Central memory CD8-positive, alpha-beta T cell (primary cell): Measurements from ENCODE around the gene PSMD4.
"Not testable (repeated sequence)": the region's sequence is repeated elsewhere in the genome, so short reads cannot be mapped to it uniquely, and the experiment has no call there.

ENCODE experiments used
- ATAC-seq: fragments of 150-1000 bp; cut with Tn5 transposase; replicated peaks from 2 replicates; pipeline ENCODE4 v1.10.0; 2022; ENCODE audit warnings: mild to moderate bottlenecking, moderate FRiP score, moderate number of reproducible peaks; ENCODE audit not compliant: poor library complexity, severe bottlenecking; ENCODE audit errors: extremely low read depth
- DNase-seq, 2 donors: peaks; one replicate each; pipeline ENCODE4 v3.0.0; 2021; ENCODE audit warnings: low spot score in 2 of 2
- H3K27ac Mint-ChIP-seq: one replicate; pipeline ENCODE4 v1.8.0; 2022; ENCODE audit warnings: low read depth, mild to moderate bottlenecking, moderate library complexity, mixed read lengths
- H3K27me3 Mint-ChIP-seq: one replicate; pipeline ENCODE4 v1.8.0; 2022; ENCODE audit warnings: mixed read lengths
- H3K36me3 Mint-ChIP-seq: one replicate; pipeline ENCODE4 v1.8.0; 2022; ENCODE audit warnings: mild to moderate bottlenecking, moderate library complexity, mixed read lengths; ENCODE audit not compliant: insufficient read depth
- H3K4me1 Mint-ChIP-seq: one replicate; pipeline ENCODE4 v1.8.0; 2022; ENCODE audit warnings: mixed read lengths
- H3K4me3 Mint-ChIP-seq: one replicate; pipeline ENCODE4 v1.8.0; 2022; ENCODE audit warnings: mild to moderate bottlenecking, moderate library complexity, mixed read lengths
- H3K9me3 Mint-ChIP-seq: one replicate; pipeline ENCODE4 v1.8.0; 2022; ENCODE audit warnings: mixed read lengths

Gene PSMD4

GRCh38 chr1:151254217-151255213 lies at the start of gene PSMD4:
PSMD4 (plus strand) TSS chr1:151254734; CDS start chr1:151254783, 49 bp downstream.
- peak within 1 kb of the TSS; percentile 90 for H3K4me3 Mint-ChIP-seq
- H3K27me3 Mint-ChIP-seq = no peaks in the 10 kb centered on the region
- H3K27ac Mint-ChIP-seq = peak within 1 kb of the TSS; percentile 95
- DNase-seq (peak; percentile 81 to 92), ATAC-seq (peak; percentile 98)
- peaks cover 17% of the 10 kb centered on the region for H3K36me3 Mint-ChIP-seq
- H3K4me1 Mint-ChIP-seq = peaks cover 41% of the 10 kb centered on the region
- no peaks in the 10 kb centered on the region for H3K9me3 Mint-ChIP-seq

GRCh38 chr1:151205381-151205965 lies 49.1 kb upstream of the PSMD4 start:
- H3K36me3 Mint-ChIP-seq = peaks cover 31% of the 10 kb centered on the region
- H3K4me3 Mint-ChIP-seq = not testable (repeated sequence)

GRCh38 chr1:151210830-151211229 lies 43.7 kb upstream of the PSMD4 start:
- H3K9me3 Mint-ChIP-seq = no peaks in the 10 kb centered on the region
- H3K27ac Mint-ChIP-seq = no peak overlapping the region
- H3K4me3 Mint-ChIP-seq = no peak overlapping the region
- peaks cover 18% of the 10 kb centered on the region for H3K4me1 Mint-ChIP-seq
- no peaks in the 10 kb centered on the region for H3K27me3 Mint-ChIP-seq
- DNase-seq = no peak
- ATAC-seq = no peak
- H3K36me3 Mint-ChIP-seq = peaks cover 33% of the 10 kb centered on the region

More at GRCh38 chr1:151205381-151205965, 49.1 kb upstream of the PSMD4 start:
- H3K27me3 Mint-ChIP-seq, H3K27ac Mint-ChIP-seq, DNase-seq, H3K9me3 Mint-ChIP-seq, ATAC-seq: not testable (repeated sequence)
- peaks cover 22% of the 10 kb centered on the region for H3K4me1 Mint-ChIP-seq

DNA sequence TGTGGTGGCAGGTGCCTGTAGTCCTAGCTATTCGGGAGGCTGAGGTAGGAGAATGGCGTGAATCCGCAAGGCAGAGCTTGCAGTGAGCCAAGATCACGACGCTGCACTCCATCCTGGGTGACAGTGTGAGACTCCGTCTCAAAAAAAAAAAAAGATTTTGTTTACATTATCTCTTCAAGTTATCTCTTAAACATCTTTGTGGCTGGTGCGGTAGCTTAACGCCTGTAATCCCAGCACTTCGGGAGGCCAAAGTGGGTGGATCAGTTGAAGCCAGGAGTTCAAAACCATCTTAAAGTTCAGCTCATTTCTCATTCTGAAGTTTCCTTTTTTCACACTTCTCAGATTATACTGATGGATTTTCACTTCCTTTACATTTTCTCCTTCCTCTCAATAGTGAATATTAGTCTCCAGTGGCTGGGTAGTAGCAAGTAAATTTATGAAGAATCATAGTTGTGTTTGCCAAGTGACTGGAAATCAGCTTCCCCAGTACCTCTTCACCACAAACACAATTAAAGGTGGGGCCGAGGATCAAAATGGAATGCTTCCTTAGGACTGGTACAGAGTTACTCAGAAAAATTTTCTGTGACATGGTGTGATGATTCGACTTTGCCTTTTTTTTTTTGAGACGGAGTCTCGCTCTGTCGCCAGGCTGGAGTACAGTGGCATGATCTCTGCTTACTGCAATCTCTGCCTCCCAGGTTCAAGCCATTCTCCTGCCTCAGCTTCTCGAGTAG lies 42.4 kb upstream of the PSMD4 start:
- Mint-ChIP-seq H3K27me3 (no peaks in the 10 kb centered on the region), H3K9me3 (no peaks in the 10 kb centered on the region), H3K4me3 (no peak overlapping the region), H3K4me1 (peaks cover 19% of the 10 kb centered on the region), H3K36me3 (peaks cover 25% of the 10 kb centered on the region), H3K27ac (peak overlapping the region; percentile 59)
- no peak for ATAC-seq
- no peak for DNase-seq

DNA sequence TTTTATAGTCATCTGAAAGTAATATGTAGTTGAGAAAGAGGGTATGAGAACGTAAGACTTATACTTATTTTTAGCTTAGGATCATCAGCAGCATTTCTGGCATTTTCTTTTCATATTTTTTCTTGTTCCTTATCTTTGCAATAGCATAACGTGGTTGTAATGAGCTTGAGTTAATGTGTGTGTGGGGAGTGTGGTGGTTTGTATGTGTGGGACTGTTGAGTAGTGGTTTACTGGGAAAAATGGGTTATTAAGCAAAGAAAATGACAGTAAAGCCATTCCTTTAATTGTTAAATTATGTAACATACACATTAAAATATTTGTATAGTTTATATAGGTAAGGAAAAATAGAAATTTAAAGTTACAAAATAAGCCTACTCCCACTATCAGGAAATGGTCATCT lies 41.0 kb upstream of the PSMD4 start:
- DNase-seq = no peak
- Mint-ChIP-seq H3K27ac (no peak overlapping the region), H3K36me3 (peaks cover 19% of the 10 kb centered on the region)

DNA sequence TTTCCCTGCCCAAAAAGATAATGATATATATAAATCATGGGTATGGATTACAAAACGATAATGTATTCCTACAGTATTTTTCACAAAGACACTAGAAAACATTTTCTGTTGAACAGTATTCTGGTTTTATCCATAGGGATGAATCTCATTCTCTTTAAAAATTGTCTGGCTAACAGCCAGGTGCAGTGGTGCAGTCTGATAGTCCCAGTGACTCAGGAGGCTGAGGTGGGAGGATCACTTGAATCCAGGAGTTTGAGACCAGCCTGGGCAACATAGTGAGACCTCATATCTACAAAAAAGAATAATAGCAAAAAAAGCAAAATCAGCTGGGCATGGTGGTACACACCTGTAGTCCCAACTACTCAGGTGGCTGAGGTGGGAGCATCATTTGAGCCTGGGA lies 32.9 kb upstream of the PSMD4 start:
- ATAC-seq (no peak), DNase-seq (no peak)
- Mint-ChIP-seq H3K27me3 (no peaks in the 10 kb centered on the region), H3K36me3 (peaks cover 32% of the 10 kb centered on the region), H3K4me3 (no peak overlapping the region), H3K4me1 (peaks cover 2% of the 10 kb centered on the region), H3K9me3 (no peaks in the 10 kb centered on the region), H3K27ac (no peak overlapping the region)

More for the DNA sequence above, 41.0 kb upstream of the PSMD4 start:
- ATAC-seq = no peak
- Mint-ChIP-seq H3K4me1 (peaks cover 19% of the 10 kb centered on the region), H3K4me3 (no peak overlapping the region), H3K9me3 (no peaks in the 10 kb centered on the region), H3K27me3 (no peaks in the 10 kb centered on the region)

GRCh38 chr1:151222130-151222529 lies 32.4 kb upstream of the PSMD4 start:
- ATAC-seq (no peak), DNase-seq (no peak)
- no peaks in the 10 kb centered on the region for H3K27me3 Mint-ChIP-seq
- H3K36me3 Mint-ChIP-seq = peaks cover 34% of the 10 kb centered on the region
- H3K27ac Mint-ChIP-seq = no peak overlapping the region
- no peak overlapping the region for H3K4me3 Mint-ChIP-seq
- no peaks in the 10 kb centered on the region for H3K9me3 Mint-ChIP-seq
- no peaks in the 10 kb centered on the region for H3K4me1 Mint-ChIP-seq

DNA sequence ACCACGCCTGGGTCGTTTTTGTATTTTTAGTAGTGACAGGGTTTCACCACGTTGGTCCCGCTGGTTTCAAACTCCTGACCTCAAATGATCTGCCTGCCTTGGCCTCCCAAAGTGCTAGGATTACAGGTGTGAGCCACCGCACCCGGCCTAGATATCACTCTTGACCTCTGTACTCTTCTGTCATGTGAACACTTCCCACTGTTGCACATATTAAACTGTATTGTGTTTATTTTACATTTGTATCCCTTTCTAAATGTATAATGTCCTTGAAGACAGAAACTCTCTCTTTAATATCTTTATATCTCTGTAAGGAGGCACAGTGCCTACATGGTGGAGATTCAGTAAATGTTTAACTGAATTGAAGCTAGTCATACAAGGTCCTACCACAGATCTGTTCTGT lies 19.3 kb upstream of the PSMD4 start:
- Mint-ChIP-seq H3K4me1 (no peaks in the 10 kb centered on the region), H3K27me3 (no peaks in the 10 kb centered on the region), H3K9me3 (no peaks in the 10 kb centered on the region), H3K4me3 (no peak overlapping the region), H3K27ac (no peak overlapping the region), H3K36me3 (peaks cover 87% of the 10 kb centered on the region)
- no peak for DNase-seq
- ATAC-seq = no peak

GRCh38 chr1:151237678-151238466 lies 16.7 kb upstream of the PSMD4 start:
- no peak for ATAC-seq
- Mint-ChIP-seq H3K27me3 (no peaks in the 10 kb centered on the region), H3K9me3 (no peaks in the 10 kb centered on the region), H3K4me3 (no peak overlapping the region), H3K27ac (no peak overlapping the region), H3K36me3 (peaks cover 83% of the 10 kb centered on the region), H3K4me1 (no peaks in the 10 kb centered on the region)
- DNase-seq = no peak

- Mint-ChIP-seq H3K4me3 (no peak overlapping the region), H3K27me3 (no peaks in the 10 kb centered on the region), H3K9me3 (no peaks in the 10 kb centered on the region), H3K27ac (no peak overlapping the region), H3K4me1 (no peaks in the 10 kb centered on the region), H3K36me3 (peaks cover 82% of the 10 kb centered on the region)
- ATAC-seq (no peak), DNase-seq (no peak)
Measured at GRCh38 chr1:151238467-151238739, 16.1 kb upstream of the PSMD4 start.

- no peak for ATAC-seq
- no peak for DNase-seq
- Mint-ChIP-seq H3K36me3 (peaks cover 65% of the 10 kb centered on the region), H3K27me3 (no peaks in the 10 kb centered on the region), H3K4me1 (no peaks in the 10 kb centered on the region), H3K27ac (peak overlapping the region; percentile 41), H3K9me3 (no peaks in the 10 kb centered on the region), H3K4me3 (no peak overlapping the region)
Measured at GRCh38 chr1:151242442-151242841, 12.1 kb upstream of the PSMD4 start.

DNA sequence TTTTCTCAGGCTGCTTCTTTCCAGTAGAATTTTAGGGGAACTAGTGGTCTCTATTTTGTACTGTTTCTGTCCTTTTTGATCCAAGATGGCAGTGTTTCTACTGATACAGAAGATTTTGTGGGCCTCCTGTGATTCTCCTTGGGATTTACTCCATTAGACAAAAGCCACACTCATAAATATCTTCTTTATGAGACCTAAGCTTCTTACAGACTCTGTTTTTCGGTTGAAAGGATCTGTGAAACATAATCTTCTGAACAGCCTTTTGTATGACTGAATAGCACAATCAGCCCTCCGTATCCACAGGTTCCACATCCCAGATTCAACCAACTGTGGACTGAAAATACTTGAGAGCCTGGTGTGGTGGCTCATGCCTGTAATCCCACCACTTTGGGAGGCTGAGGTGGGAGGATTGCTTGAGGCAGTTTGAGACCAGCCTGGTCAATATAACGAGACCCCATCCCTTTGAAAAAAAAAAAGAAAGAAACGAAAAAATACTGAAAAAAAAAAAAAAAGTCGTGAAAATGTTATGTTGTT lies 10.8 kb upstream of the PSMD4 start:
- DNase-seq = no peak
- H3K36me3 Mint-ChIP-seq = peaks cover 63% of the 10 kb centered on the region
- H3K9me3 Mint-ChIP-seq = no peaks in the 10 kb centered on the region
- no peak for ATAC-seq
- no peak overlapping the region for H3K4me3 Mint-ChIP-seq
- H3K27ac Mint-ChIP-seq = no peak overlapping the region
- no peaks in the 10 kb centered on the region for H3K4me1 Mint-ChIP-seq
- H3K27me3 Mint-ChIP-seq = no peaks in the 10 kb centered on the region
